DND-41 (cell line): Measurements from ENCODE around the gene SPRR1B.

ENCODE experiments used
- ATAC-seq: fragments of 200-7000 bp; cut with Tn5 transposase; 3 replicates; pipeline ENCODE4 v1.9.1; 2021; ENCODE audit warnings: low read depth; ENCODE audit not compliant: insufficient read depth
- DNase-seq: peaks from one replicate; pipeline ENCODE4 v3.0.0-alpha.2; 2020
- H2AFZ ChIP-seq: 2 replicates; pipeline ENCODE4 v1.6.0; 2012; ENCODE audit warnings: low read depth, low read length
- H3K27ac ChIP-seq: 2 replicates; pipeline ENCODE4 v1.5.1; 2012; ENCODE audit warnings: low read length, inconsistent platforms
- H3K27me3 ChIP-seq: fragments of 200-600 bp; sonication (generic); 2 replicates; pipeline ENCODE4 v1.6.0; 2012; ENCODE audit warnings: low read length, mild to moderate bottlenecking, inconsistent platforms; ENCODE audit not compliant: insufficient read depth, poor library complexity
- H3K36me3 ChIP-seq: 2 replicates; pipeline ENCODE4 v1.5.1; 2012; ENCODE audit warnings: low read length, inconsistent platforms; ENCODE audit not compliant: insufficient read depth
- H3K4me1 ChIP-seq: 2 replicates; pipeline ENCODE4 v1.5.1; 2012; ENCODE audit warnings: mild to moderate bottlenecking, low read length; ENCODE audit not compliant: insufficient read depth
- H3K4me2 ChIP-seq: 2 replicates; pipeline ENCODE4 v1.6.0; 2012; ENCODE audit warnings: mild to moderate bottlenecking, moderate library complexity, low read length, inconsistent platforms; ENCODE audit not compliant: insufficient read depth
- H3K4me3 ChIP-seq, 2 experiments: fragments of 200-600 bp in 1 of 2; shearing (Covaris generic) in 1 of 2; 2 replicates each; pipeline ENCODE4 v1.5.1; 2012 to 2016; ENCODE audit warnings: inconsistent platforms in 2 of 2, low read length in 2 of 2, mild to moderate bottlenecking in 2 of 2, low read depth in 1 of 2, moderate library complexity in 1 of 2
- H3K79me2 ChIP-seq: 2 replicates; pipeline ENCODE4 v1.6.0; 2012; ENCODE audit warnings: low read length, inconsistent platforms; ENCODE audit not compliant: insufficient read depth
- H3K9ac ChIP-seq: 2 replicates; pipeline ENCODE4 v1.6.0; 2012; ENCODE audit warnings: low read depth, mild to moderate bottlenecking, inconsistent platforms, low read length, moderate library complexity
- H3K9me3 ChIP-seq: 2 replicates; pipeline ENCODE4 v1.5.1; 2012; ENCODE audit warnings: low read length, moderate library complexity, mild to moderate bottlenecking, inconsistent platforms; ENCODE audit not compliant: insufficient read depth, severe bottlenecking
- H4K20me1 ChIP-seq: 2 replicates; pipeline ENCODE4 v1.6.0; 2012; ENCODE audit warnings: low read length; ENCODE audit not compliant: insufficient read depth
- CTCF ChIP-seq: IDR thresholded peaks from 2 replicates; pipeline ENCODE4 v1.5.1; 2012; ENCODE audit warnings: borderline replicate concordance, low read length, moderate library complexity, mild to moderate bottlenecking; ENCODE audit not compliant: poor library complexity, severe bottlenecking; ENCODE audit errors: extremely low read depth
- EZH2 ChIP-seq: IDR thresholded peaks from 3 replicates; pipeline ENCODE4 v1.6.1; 2012; ENCODE audit warnings: borderline replicate concordance, low read depth, mild to moderate bottlenecking, moderate library complexity, low read length, inconsistent platforms; ENCODE audit not compliant: severe bottlenecking

Gene SPRR1B

DNA sequence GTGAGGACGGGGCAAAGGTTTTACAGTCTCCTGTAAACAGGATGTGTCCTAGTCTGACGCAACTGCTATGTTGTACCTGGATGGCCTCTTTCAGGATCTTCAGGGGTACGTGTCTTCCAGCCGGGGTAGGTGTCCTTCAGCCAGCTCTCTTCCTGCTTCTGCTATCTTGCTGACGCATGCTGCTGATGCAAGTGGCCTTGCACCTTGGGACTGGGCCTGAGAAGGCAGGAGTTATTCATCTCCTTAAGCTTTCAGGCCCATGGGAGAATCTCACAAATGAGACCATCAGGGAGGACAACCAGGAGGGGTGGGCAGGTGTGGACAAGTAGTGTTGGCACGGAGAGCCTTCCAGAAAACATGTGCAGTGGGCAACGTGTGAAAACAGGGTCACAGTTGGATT, 7.9 kb upstream of the SPRR1B start:
- Histone ChIP-seq H3K36me3 (no peaks in the 10 kb centered on the region), H3K27me3 (peaks cover 9% of the 10 kb centered on the region), H3K27ac (no peak overlapping the region), H2AFZ (no peak overlapping the region), H3K4me1 (no peaks in the 10 kb centered on the region), H3K4me3 (no peak overlapping the region), H3K79me2 (no peaks in the 10 kb centered on the region), H3K4me2 (no peak overlapping the region), H3K9me3 (no peaks in the 10 kb centered on the region), H4K20me1 (no peaks in the 10 kb centered on the region), H3K9ac (no peak overlapping the region)
- TF ChIP-seq EZH2 (no peak), CTCF (no peak)
- ATAC-seq = no peak
- DNase-seq = no peak

- Histone ChIP-seq H3K4me3 (no peak overlapping the region), H3K36me3 (no peaks in the 10 kb centered on the region), H2AFZ (no peak overlapping the region), H4K20me1 (no peaks in the 10 kb centered on the region), H3K4me2 (no peak overlapping the region), H3K27me3 (peaks cover 9% of the 10 kb centered on the region), H3K9ac (no peak overlapping the region), H3K9me3 (no peaks in the 10 kb centered on the region), H3K79me2 (no peaks in the 10 kb centered on the region), H3K4me1 (no peaks in the 10 kb centered on the region), H3K27ac (no peak overlapping the region)
- no peak for DNase-seq
- ATAC-seq = no peak
- TF ChIP-seq CTCF (no peak), EZH2 (no peak)
Measured at GRCh38 chr1:153024413-153024812, 6.6 kb upstream of the SPRR1B start.

DNA sequence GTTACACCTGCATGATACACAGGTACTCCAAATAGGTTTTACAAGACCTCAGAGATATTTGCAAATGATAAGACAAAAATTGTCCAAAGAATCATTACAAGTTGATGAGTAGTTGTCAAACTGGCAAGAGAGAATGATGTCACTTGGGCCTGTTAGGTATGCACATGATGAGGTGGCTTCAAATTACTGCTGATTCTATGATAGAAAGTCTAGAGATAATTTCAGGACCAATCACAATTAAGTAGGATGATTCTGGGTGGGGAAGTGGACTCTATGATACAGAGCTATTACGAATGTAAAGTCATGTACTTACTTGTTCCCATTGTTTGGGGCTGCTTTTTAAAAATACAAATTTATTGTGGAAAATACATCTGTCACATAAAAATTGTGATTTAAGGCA, 5.2 kb upstream of the SPRR1B start:
- no peak overlapping the region for H3K4me3 ChIP-seq
- TF ChIP-seq CTCF (no peak), EZH2 (no peak)
- peaks cover 9% of the 10 kb centered on the region for H3K27me3 ChIP-seq
- H3K4me2 ChIP-seq = no peak overlapping the region
- ATAC-seq = no peak
- no peaks in the 10 kb centered on the region for H3K4me1 ChIP-seq
- no peaks in the 10 kb centered on the region for H3K9me3 ChIP-seq
- no peak overlapping the region for H3K9ac ChIP-seq
- no peak overlapping the region for H3K27ac ChIP-seq
- H3K79me2 ChIP-seq = no peaks in the 10 kb centered on the region
- no peaks in the 10 kb centered on the region for H4K20me1 ChIP-seq
- no peaks in the 10 kb centered on the region for H3K36me3 ChIP-seq
- no peak overlapping the region for H2AFZ ChIP-seq
- DNase-seq = no peak

- TF ChIP-seq CTCF (no peak), EZH2 (no peak)
- H3K4me2 ChIP-seq = no peak overlapping the region
Measured at GRCh38 chr1:153028766-153029165, 2.2 kb upstream of the SPRR1B start.

More at GRCh38 chr1:153028766-153029165, 2.2 kb upstream of the SPRR1B start:
- no peak overlapping the region for H3K9ac ChIP-seq
- no peaks in the 10 kb centered on the region for H3K4me1 ChIP-seq
- no peak overlapping the region for H3K27ac ChIP-seq
- H3K9me3 ChIP-seq = no peaks in the 10 kb centered on the region
- H3K36me3 ChIP-seq = no peaks in the 10 kb centered on the region
- H3K4me3 ChIP-seq = no peak overlapping the region
- DNase-seq = no peak
- peaks cover 13% of the 10 kb centered on the region for H3K27me3 ChIP-seq
- no peak for ATAC-seq
- no peaks in the 10 kb centered on the region for H3K79me2 ChIP-seq
- no peaks in the 10 kb centered on the region for H4K20me1 ChIP-seq
- H2AFZ ChIP-seq = no peak overlapping the region
